ENCODE measurements around the gene SLC25A5.

SLC25A5 gene

GRCh38 chrX:119465555-119465954 is 2.7 kb upstream of the SLC25A5 start:
- Mint-ChIP-seq H3K4me3 (no peak overlapping the region), H3K27ac (no peak overlapping the region), H3K27me3 (ENCODE audit: low read depth) (no peaks in the 10 kb centered on the region), H3K4me1 (ENCODE audit: low read depth) (peaks cover 12% of the 10 kb centered on the region), H3K36me3 (ENCODE audit: low read depth) (peaks cover 15% of the 10 kb centered on the region), H3K9me3 (no peaks in the 10 kb centered on the region)
- DNase-seq (ENCODE audit: low spot score), result no peak

GRCh38 chrX:119466970-119467369 is 1.3 kb upstream of the SLC25A5 start:
- no peaks in the 10 kb centered on the region for H3K9me3 Mint-ChIP-seq
- no peaks in the 10 kb centered on the region for H3K27me3 Mint-ChIP-seq (ENCODE audit: low read depth)
- no peak overlapping the region for H3K4me3 Mint-ChIP-seq
- peaks cover 12% of the 10 kb centered on the region for H3K4me1 Mint-ChIP-seq (ENCODE audit: low read depth)
- H3K27ac Mint-ChIP-seq, result no peak overlapping the region
- H3K36me3 Mint-ChIP-seq (ENCODE audit: low read depth), result peaks cover 24% of the 10 kb centered on the region
- DNase-seq (ENCODE audit: low spot score), result no peak

GRCh38 chrX:119467433-119467832 is 811 bp upstream of the SLC25A5 start:
- peaks cover 24% of the 10 kb centered on the region for H3K36me3 Mint-ChIP-seq (ENCODE audit: low read depth)
- peaks cover 12% of the 10 kb centered on the region for H3K4me1 Mint-ChIP-seq (ENCODE audit: low read depth)
- H3K27ac Mint-ChIP-seq, result no peak overlapping the region
- H3K4me3 Mint-ChIP-seq, result peak overlapping the region; percentile 89
- no peaks in the 10 kb centered on the region for H3K9me3 Mint-ChIP-seq
- H3K27me3 Mint-ChIP-seq (ENCODE audit: low read depth), result no peaks in the 10 kb centered on the region
- no peak for DNase-seq (ENCODE audit: low spot score)

GRCh38 chrX:119468551-119469312 is 488 bp downstream of the SLC25A5 start:
- H3K4me3 Mint-ChIP-seq, result peak overlapping the region; percentile 93
- H3K4me1 Mint-ChIP-seq (ENCODE audit: low read depth), result peaks cover 12% of the 10 kb centered on the region
- H3K27ac Mint-ChIP-seq, result peak overlapping the region; percentile 94
- H3K36me3 Mint-ChIP-seq (ENCODE audit: low read depth), result peaks cover 26% of the 10 kb centered on the region
- DNase-seq (ENCODE audit: low spot score), result peak; percentile 88
- no peaks in the 10 kb centered on the region for H3K27me3 Mint-ChIP-seq (ENCODE audit: low read depth)
- H3K9me3 Mint-ChIP-seq, result no peaks in the 10 kb centered on the region

- H3K9me3 Mint-ChIP-seq, result no peaks in the 10 kb centered on the region
- H3K4me3 Mint-ChIP-seq, result peak overlapping the region; percentile 93
- DNase-seq (ENCODE audit: low spot score), result no peak
- H3K27ac Mint-ChIP-seq, result peak overlapping the region; percentile 93
- no peaks in the 10 kb centered on the region for H3K27me3 Mint-ChIP-seq (ENCODE audit: low read depth)
- H3K36me3 Mint-ChIP-seq (ENCODE audit: low read depth), result peaks cover 26% of the 10 kb centered on the region
- peaks cover 12% of the 10 kb centered on the region for H3K4me1 Mint-ChIP-seq (ENCODE audit: low read depth)
Measured at GRCh38 chrX:119469313-119469635, 1.0 kb downstream of the SLC25A5 start.

- Mint-ChIP-seq H3K4me1 (ENCODE audit: low read depth) (peaks cover 6% of the 10 kb centered on the region), H3K27me3 (ENCODE audit: low read depth) (peaks cover 6% of the 10 kb centered on the region), H3K27ac (no peak overlapping the region), H3K4me3 (no peak overlapping the region), H3K36me3 (ENCODE audit: low read depth) (peaks cover 18% of the 10 kb centered on the region), H3K9me3 (no peaks in the 10 kb centered on the region)
- DNase-seq (ENCODE audit: low spot score), result no peak
Measured at GRCh38 chrX:119474615-119475388, 6.6 kb downstream of the SLC25A5 start.

- no peak for DNase-seq (ENCODE audit: low spot score)
- Mint-ChIP-seq H3K4me3 (no peak overlapping the region), H3K27me3 (ENCODE audit: low read depth) (peaks cover 6% of the 10 kb centered on the region), H3K27ac (no peak overlapping the region), H3K4me1 (ENCODE audit: low read depth) (peaks cover 1% of the 10 kb centered on the region), H3K36me3 (ENCODE audit: low read depth) (peaks cover 11% of the 10 kb centered on the region), H3K9me3 (no peaks in the 10 kb centered on the region)
Measured at GRCh38 chrX:119475389-119476101, 7.3 kb downstream of the SLC25A5 start.

- Mint-ChIP-seq H3K27ac (no peak overlapping the region), H3K36me3 (ENCODE audit: low read depth) (no peaks in the 10 kb centered on the region), H3K4me3 (no peak overlapping the region), H3K27me3 (ENCODE audit: low read depth) (peaks cover 6% of the 10 kb centered on the region), H3K9me3 (no peaks in the 10 kb centered on the region), H3K4me1 (ENCODE audit: low read depth) (peaks cover 1% of the 10 kb centered on the region)
- DNase-seq (ENCODE audit: low spot score), result no peak
Measured at GRCh38 chrX:119477812-119478232, 9.6 kb downstream of the SLC25A5 start.

- H3K36me3 Mint-ChIP-seq (ENCODE audit: low read depth), result no peaks in the 10 kb centered on the region
- peaks cover 4% of the 10 kb centered on the region for H3K4me1 Mint-ChIP-seq (ENCODE audit: low read depth)
- DNase-seq (ENCODE audit: low spot score), result no peak
- H3K27ac Mint-ChIP-seq, result no peak overlapping the region
- H3K27me3 Mint-ChIP-seq (ENCODE audit: low read depth), result peaks cover 6% of the 10 kb centered on the region
- no peaks in the 10 kb centered on the region for H3K9me3 Mint-ChIP-seq
- H3K4me3 Mint-ChIP-seq, result no peak overlapping the region
Measured at GRCh38 chrX:119478504-119478903, 10.3 kb downstream of the SLC25A5 start.

- no peak overlapping the region for H3K4me3 Mint-ChIP-seq
- H3K27me3 Mint-ChIP-seq (ENCODE audit: low read depth), result peaks cover 5% of the 10 kb centered on the region
- H3K4me1 Mint-ChIP-seq (ENCODE audit: low read depth), result peaks cover 4% of the 10 kb centered on the region
- no peaks in the 10 kb centered on the region for H3K9me3 Mint-ChIP-seq
- no peak overlapping the region for H3K27ac Mint-ChIP-seq
- H3K36me3 Mint-ChIP-seq (ENCODE audit: low read depth), result no peaks in the 10 kb centered on the region
- DNase-seq (ENCODE audit: low spot score), result no peak
Measured at GRCh38 chrX:119479845-119480244, 11.6 kb downstream of the SLC25A5 start.

- peaks cover 2% of the 10 kb centered on the region for H3K27me3 Mint-ChIP-seq (ENCODE audit: low read depth)
- no peaks in the 10 kb centered on the region for H3K36me3 Mint-ChIP-seq (ENCODE audit: low read depth)
- no peak overlapping the region for H3K4me3 Mint-ChIP-seq
- H3K27ac Mint-ChIP-seq, result no peak overlapping the region
- no peak for DNase-seq (ENCODE audit: low spot score)
- peaks cover 4% of the 10 kb centered on the region for H3K4me1 Mint-ChIP-seq (ENCODE audit: low read depth)
- no peaks in the 10 kb centered on the region for H3K9me3 Mint-ChIP-seq
Measured at GRCh38 chrX:119481323-119481801, 13.1 kb downstream of the SLC25A5 start.

GRCh38 chrX:119482041-119482440 is 13.8 kb downstream of the SLC25A5 start:
- no peaks in the 10 kb centered on the region for H3K9me3 Mint-ChIP-seq
- no peak overlapping the region for H3K27ac Mint-ChIP-seq
- peak overlapping the region; percentile 71 for H3K4me3 Mint-ChIP-seq
- H3K4me1 Mint-ChIP-seq (ENCODE audit: low read depth), result peaks cover 4% of the 10 kb centered on the region
- no peaks in the 10 kb centered on the region for H3K36me3 Mint-ChIP-seq (ENCODE audit: low read depth)
- no peaks in the 10 kb centered on the region for H3K27me3 Mint-ChIP-seq (ENCODE audit: low read depth)
- DNase-seq (ENCODE audit: low spot score), result no peak

GRCh38 chrX:119482481-119483480 is 14.5 kb downstream of the SLC25A5 start:
- peaks cover 4% of the 10 kb centered on the region for H3K4me1 Mint-ChIP-seq (ENCODE audit: low read depth)
- peak overlapping the region; percentile 60 for H3K27ac Mint-ChIP-seq
- H3K4me3 Mint-ChIP-seq, result peak overlapping the region; percentile 71
- no peaks in the 10 kb centered on the region for H3K36me3 Mint-ChIP-seq (ENCODE audit: low read depth)
- no peaks in the 10 kb centered on the region for H3K27me3 Mint-ChIP-seq (ENCODE audit: low read depth)
- peak; percentile 66 for DNase-seq (ENCODE audit: low spot score)
- no peaks in the 10 kb centered on the region for H3K9me3 Mint-ChIP-seq
